Measurements from ENCODE around the gene ENPP1.

- TF ChIP-seq CTCF (IDR thresholded peaks at IDR 0.05) (no peak), POLR2A (IDR thresholded peaks at IDR 0.05) (no peak)
Measured at GRCh38 chr6:131839388-131839787, 31.6 kb downstream of the ENPP1 start.
